HFFc6 (cell line): Measurements from ENCODE around the gene OR4C5. TPM values are rescaled to one million over a fixed set of nuclear protein-coding genes. Genes with fewer than 3 reads are reported as not detected.
"Not testable (repeated sequence)": the region's sequence is repeated elsewhere in the genome, so short reads cannot be mapped to it uniquely, and the experiment has no call there.

Experiments
- DNase-seq: peaks from one replicate; pipeline ENCODE4 v3.0.0-alpha.2; 2018
- H3K27ac Mint-ChIP-seq: 2 replicates; pipeline ENCODE4 v1.8.0; 2020; ENCODE audit warnings: mild to moderate bottlenecking, mixed read lengths
- H3K27me3 Mint-ChIP-seq: 2 replicates; pipeline ENCODE4 v1.8.0; 2021; ENCODE audit warnings: mild to moderate bottlenecking, moderate library complexity, mixed read lengths; ENCODE audit not compliant: insufficient read depth
- H3K36me3 Mint-ChIP-seq: 2 replicates; pipeline ENCODE4 v1.8.0; 2021; ENCODE audit warnings: low read depth, mixed read lengths
- H3K4me1 Mint-ChIP-seq: 2 replicates; pipeline ENCODE4 v1.8.0; 2020; ENCODE audit warnings: low read depth, mixed read lengths
- H3K4me3 Mint-ChIP-seq: 2 replicates; pipeline ENCODE4 v1.8.0; 2020; ENCODE audit warnings: mild to moderate bottlenecking, moderate library complexity, mixed read lengths
- H3K9me3 Mint-ChIP-seq: 2 replicates; pipeline ENCODE4 v1.8.0; 2020; ENCODE audit warnings: mild to moderate bottlenecking, mixed read lengths
- long read RNA-seq: library from polyadenylated mRNA; unstranded; transcript quantifications from one replicate; pipeline ENCODE4 v2.0.0, GENCODE V29; 2019
- total RNA-seq, 6 experiments: library from RNA; stranded (reverse); fragmentation: NEBNext Ultra II Directional; extraction: Animal tissue kit (Norgen Biotek cat#: 25700); gene quantifications; 2 replicates in 1 of 6; 3 replicates in 5 of 6; pipeline ENCODE4 v1.2.3, GENCODE V29; 2021
- TF ChIP-seq, protein P1 (sequence below): fragments of 200-600 bp; sonication (generic); IDR thresholded peaks from 2 replicates; pipeline ENCODE4 v1.5.0; 2021; ENCODE audit warnings: antibody characterized with exemption, mild to moderate bottlenecking

The OR4C5 gene
- total RNA-seq: not detected
- long read RNA-seq: 0 reads

DNA sequence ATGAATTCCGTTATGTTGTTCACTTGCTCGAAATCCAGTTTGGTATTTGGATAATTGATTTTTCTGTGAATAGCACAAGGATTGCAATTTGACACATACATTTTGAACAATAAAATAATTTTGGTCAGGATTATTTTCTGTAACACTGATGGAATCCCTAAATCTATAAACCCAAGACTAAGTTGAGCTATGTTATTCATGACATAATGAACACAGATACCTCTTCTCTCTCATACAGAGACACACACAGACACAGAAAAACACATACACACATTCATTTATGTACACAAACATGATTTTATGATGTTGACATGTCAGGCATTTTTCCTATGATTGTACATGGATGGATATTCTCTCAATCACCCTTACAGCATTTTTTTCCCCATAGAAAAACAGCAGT is at the start of gene OR4C5:
Gene OR4C5 (minus strand): TSS at position 101 of the 400 bp plus-strand sequence. CDS start 0 bp downstream, at position 101.
- peaks cover 27% of the 10 kb centered on the region for H3K9me3 Mint-ChIP-seq
- H3K4me1 Mint-ChIP-seq: no peaks in the 10 kb centered on the region
- H3K36me3 Mint-ChIP-seq: no peaks in the 10 kb centered on the region
- no peaks in the 10 kb centered on the region for H3K27me3 Mint-ChIP-seq
- TF ChIP-seq, protein P1, sequence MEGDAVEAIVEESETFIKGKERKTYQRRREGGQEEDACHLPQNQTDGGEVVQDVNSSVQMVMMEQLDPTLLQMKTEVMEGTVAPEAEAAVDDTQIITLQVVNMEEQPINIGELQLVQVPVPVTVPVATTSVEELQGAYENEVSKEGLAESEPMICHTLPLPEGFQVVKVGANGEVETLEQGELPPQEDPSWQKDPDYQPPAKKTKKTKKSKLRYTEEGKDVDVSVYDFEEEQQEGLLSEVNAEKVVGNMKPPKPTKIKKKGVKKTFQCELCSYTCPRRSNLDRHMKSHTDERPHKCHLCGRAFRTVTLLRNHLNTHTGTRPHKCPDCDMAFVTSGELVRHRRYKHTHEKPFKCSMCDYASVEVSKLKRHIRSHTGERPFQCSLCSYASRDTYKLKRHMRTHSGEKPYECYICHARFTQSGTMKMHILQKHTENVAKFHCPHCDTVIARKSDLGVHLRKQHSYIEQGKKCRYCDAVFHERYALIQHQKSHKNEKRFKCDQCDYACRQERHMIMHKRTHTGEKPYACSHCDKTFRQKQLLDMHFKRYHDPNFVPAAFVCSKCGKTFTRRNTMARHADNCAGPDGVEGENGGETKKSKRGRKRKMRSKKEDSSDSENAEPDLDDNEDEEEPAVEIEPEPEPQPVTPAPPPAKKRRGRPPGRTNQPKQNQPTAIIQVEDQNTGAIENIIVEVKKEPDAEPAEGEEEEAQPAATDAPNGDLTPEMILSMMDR: no peak
- no peak within 1 kb of the TSS for H3K27ac Mint-ChIP-seq
- no peak for DNase-seq
- no peak within 1 kb of the TSS for H3K4me3 Mint-ChIP-seq

DNA sequence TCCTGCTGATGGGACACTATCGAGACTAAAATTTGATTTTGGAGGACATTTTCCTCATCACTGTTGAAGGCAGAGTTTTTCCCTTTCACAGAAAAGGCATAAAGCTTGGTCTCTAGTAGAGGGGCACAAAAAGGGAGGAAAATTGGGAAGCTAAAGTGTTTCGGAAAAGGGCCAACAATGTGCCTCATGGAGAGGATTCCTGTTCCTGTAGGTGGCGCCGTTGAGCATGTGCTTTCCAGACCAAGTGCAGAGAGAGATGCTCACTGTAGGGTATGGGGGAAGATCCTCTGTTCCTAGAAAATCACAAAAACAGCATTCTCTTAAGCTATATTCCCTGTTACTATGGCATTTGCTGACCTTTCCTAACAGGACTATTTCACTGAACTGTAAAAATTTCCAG is 18.4 kb upstream of the OR4C5 start:
- TF ChIP-seq, protein P1: no peak
- Mint-ChIP-seq H3K27me3 (no peaks in the 10 kb centered on the region), H3K4me3 (no peak overlapping the region), H3K4me1 (no peaks in the 10 kb centered on the region), H3K9me3 (peaks cover 47% of the 10 kb centered on the region), H3K36me3 (no peaks in the 10 kb centered on the region; the same call in 1 of the 2 replicates), H3K27ac (no peak overlapping the region)
- DNase-seq: no peak

DNA sequence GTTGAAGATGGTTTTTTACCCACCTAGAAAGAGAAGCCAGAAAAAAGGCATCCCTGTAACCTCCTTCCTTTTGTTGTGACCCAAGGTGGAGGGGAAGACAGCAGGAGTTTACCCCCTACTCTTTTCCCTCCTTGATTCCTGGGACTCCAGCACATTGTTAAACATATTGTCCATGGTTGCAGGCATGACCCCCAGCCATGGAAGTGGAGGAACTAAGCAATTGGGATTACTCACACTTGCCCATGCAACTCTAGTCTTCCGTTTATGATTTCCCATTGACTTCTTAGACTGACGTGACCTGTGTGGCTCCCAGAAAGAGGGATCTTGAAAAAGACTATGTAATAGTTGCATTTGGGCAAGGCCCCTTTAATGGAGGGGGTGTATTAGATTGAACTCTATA is 17.9 kb upstream of the OR4C5 start:
- H3K4me1 Mint-ChIP-seq, H3K36me3 Mint-ChIP-seq: not testable (repeated sequence)

DNA sequence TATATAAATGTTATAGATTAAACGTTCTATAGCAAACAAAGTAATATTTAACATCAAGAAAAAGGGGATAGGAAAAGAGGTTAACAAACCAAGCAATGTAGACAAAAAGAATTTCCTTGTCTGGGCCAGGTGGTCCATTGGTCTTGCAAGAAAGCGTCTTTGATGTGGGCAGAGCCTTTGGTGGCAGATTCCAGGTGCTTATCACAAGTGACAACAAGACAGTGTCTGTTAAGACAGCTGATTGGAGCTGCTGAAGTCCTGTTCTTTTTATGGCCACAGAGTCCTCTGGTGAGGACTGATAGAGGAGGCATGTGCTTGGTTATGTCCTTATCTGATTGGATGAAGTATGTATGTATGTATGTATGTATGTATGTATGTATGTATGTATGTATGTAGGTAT is 5.0 kb downstream of the OR4C5 start:
- not testable (repeated sequence) for H3K27me3 Mint-ChIP-seq, H3K4me3 Mint-ChIP-seq, H3K4me1 Mint-ChIP-seq, H3K27ac Mint-ChIP-seq, DNase-seq, H3K36me3 Mint-ChIP-seq
- peaks cover 43% of the 10 kb centered on the region for H3K9me3 Mint-ChIP-seq

More for the DNA sequence above, 17.9 kb upstream of the OR4C5 start:
- H3K9me3 Mint-ChIP-seq: peaks cover 46% of the 10 kb centered on the region
- not testable (repeated sequence) for H3K4me3 Mint-ChIP-seq, H3K27me3 Mint-ChIP-seq, H3K27ac Mint-ChIP-seq, DNase-seq

DNA sequence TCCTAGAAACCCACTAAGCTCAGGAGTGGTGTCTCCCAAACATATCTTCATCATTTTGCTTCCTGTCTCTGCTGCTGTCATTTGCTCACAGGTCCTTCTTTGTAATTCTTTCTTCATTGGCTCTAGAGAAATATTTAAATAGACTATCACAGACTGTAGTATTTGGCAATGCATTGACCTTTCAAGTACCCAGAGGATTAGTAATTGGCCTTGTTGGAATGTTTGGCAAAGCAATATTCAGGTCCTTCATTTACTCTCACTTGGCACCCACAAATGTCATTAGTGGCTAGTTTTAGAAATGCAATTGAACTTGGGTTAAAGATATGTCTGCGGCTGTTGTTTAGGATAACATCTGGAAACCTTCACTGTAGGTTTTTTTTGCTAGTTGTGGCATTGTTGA is 11.6 kb downstream of the OR4C5 start:
- Mint-ChIP-seq H3K4me3 (no peak overlapping the region), H3K9me3 (peaks cover 44% of the 10 kb centered on the region), H3K27ac (no peak overlapping the region), H3K4me1 (no peaks in the 10 kb centered on the region), H3K36me3 (no peaks in the 10 kb centered on the region), H3K27me3 (no peaks in the 10 kb centered on the region)
- TF ChIP-seq, protein P1: no peak
- no peak for DNase-seq

DNA sequence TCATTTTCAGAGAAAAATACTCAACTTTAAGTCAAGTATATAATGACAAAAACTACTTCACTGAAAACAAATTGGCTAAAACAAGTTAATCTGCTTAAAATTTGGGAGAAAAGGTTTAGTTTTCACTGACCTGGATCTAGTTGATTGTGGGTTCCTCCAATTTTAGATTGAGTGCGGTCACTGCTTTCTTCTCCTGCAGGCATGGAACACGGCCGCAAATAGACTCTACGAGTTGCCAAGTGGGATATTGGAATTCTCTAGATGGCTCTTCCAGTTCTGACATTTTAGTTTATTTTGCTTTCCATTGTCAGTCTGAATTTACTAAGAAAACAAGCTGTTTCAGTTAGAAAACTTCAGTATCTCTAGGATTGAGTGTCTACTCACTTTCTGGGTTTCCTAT is 12.3 kb downstream of the OR4C5 start:
- Mint-ChIP-seq H3K27ac (no peak overlapping the region), H3K9me3 (peaks cover 48% of the 10 kb centered on the region), H3K36me3 (no peaks in the 10 kb centered on the region), H3K4me3 (no peak overlapping the region), H3K27me3 (no peaks in the 10 kb centered on the region; the same call in 1 of the 2 replicates), H3K4me1 (no peaks in the 10 kb centered on the region)
- DNase-seq: no peak
- TF ChIP-seq, protein P1: no peak

DNA sequence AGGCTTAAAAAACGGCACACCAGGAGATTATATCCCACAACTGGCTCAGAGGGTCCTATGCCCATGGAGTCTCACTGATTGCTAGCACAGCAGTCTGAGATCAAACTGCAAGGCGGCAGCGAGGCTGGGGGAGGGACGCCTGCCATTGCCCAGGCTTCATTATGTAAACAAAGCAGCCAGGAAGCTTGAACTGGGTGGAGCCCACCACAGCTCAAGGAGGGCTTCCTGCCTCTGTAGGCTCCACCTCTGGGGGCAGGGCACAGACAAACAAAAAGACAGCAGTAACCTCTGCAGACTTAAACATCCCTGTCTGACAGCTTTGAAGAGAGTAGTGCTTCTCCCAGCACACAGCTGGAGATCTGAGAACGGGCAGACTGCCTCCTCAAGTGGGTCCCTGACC is 20.0 kb downstream of the OR4C5 start:
- H3K4me1 Mint-ChIP-seq, H3K4me3 Mint-ChIP-seq, H3K27ac Mint-ChIP-seq, H3K27me3 Mint-ChIP-seq, DNase-seq, H3K36me3 Mint-ChIP-seq: not testable (repeated sequence)
- H3K9me3 Mint-ChIP-seq: peaks cover 40% of the 10 kb centered on the region

DNA sequence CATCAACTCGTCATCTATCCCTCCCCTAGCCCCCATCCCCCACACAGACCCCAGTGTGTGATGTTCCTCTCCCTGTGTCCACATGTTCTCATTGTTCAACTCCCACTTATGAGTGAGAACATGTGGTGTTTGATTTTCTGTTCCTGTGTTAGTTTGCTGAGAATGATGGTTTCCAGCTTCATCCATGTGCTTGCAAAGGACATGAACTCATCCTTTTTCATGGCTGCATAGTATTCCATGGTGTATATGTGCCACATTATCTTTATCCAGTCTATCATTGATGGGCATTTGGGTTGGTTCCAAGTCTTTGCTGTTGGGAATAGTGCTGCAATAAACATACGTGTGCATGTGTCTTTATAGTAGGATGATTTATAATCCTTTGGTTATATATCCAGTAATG is 23.8 kb downstream of the OR4C5 start:
- H3K9me3 Mint-ChIP-seq: peaks cover 20% of the 10 kb centered on the region
- H3K36me3 Mint-ChIP-seq, H3K4me1 Mint-ChIP-seq, H3K27me3 Mint-ChIP-seq, H3K27ac Mint-ChIP-seq, DNase-seq, H3K4me3 Mint-ChIP-seq: not testable (repeated sequence)
